Naive B cell (primary cell): Measurements from ENCODE around the gene NFAT5. TPM values are rescaled to one million over a fixed set of nuclear protein-coding genes. Genes with fewer than 3 reads are reported as not detected.

Source experiments
- ATAC-seq, 2 donors: fragments of 150-1000 bp; cut with Tn5 transposase; 2 replicates each; pipeline ENCODE4 v1.10.0; 2021; ENCODE audit warnings: low read depth in 2 of 2, mild to moderate bottlenecking in 2 of 2, moderate library complexity in 2 of 2
- DNase-seq: peaks from one replicate; pipeline ENCODE4 v3.0.0; 2022
- H3K27ac Mint-ChIP-seq, 6 donors: one replicate each; pipeline ENCODE4 v1.8.0; 2020 to 2022; ENCODE audit warnings: mild to moderate bottlenecking in 6 of 6, mixed read lengths in 6 of 6, moderate library complexity in 5 of 6, inconsistent platforms in 2 of 6
- H3K27me3 Mint-ChIP-seq, 3 donors: one replicate each; pipeline ENCODE4 v1.8.0; 2021 to 2022; ENCODE audit warnings: mixed read lengths in 3 of 3, mild to moderate bottlenecking in 1 of 3
- H3K36me3 Mint-ChIP-seq, 2 donors: one replicate each; pipeline ENCODE4 v1.8.0; 2020 to 2022; ENCODE audit warnings: mixed read lengths in 2 of 2, inconsistent platforms in 1 of 2, mild to moderate bottlenecking in 1 of 2
- H3K4me1 Mint-ChIP-seq, 3 donors: one replicate each; pipeline ENCODE4 v1.8.0; 2020 to 2022; ENCODE audit warnings: mixed read lengths in 3 of 3, inconsistent platforms in 1 of 3, mild to moderate bottlenecking in 1 of 3, moderate library complexity in 1 of 3
- H3K4me3 Mint-ChIP-seq, 8 donors: one replicate each; pipeline ENCODE4 v1.8.0; 2020 to 2022; ENCODE audit warnings: mild to moderate bottlenecking in 8 of 8, mixed read lengths in 8 of 8, moderate library complexity in 8 of 8, inconsistent platforms in 2 of 8
- H3K9me3 Mint-ChIP-seq, 7 donors: one replicate each; pipeline ENCODE4 v1.8.0; 2020 to 2022; ENCODE audit warnings: mixed read lengths in 7 of 7, mild to moderate bottlenecking in 5 of 7, inconsistent platforms in 2 of 7, moderate library complexity in 1 of 7
- polyA plus RNA-seq, 6 donors: library from polyadenylated mRNA; unstranded; fragments of 300-500 nt; fragmentation: Illumina TruSeq; gene quantifications; one replicate each; pipeline ENCODE4 v1.2.3, GENCODE V29; 2021; ENCODE audit warnings: low read depth in 6 of 6

NFAT5 gene
- polyA plus RNA-seq, 6 donors from 2014 or later, result 0.54 to 12.4 (median 9.0) TPM

DNA sequence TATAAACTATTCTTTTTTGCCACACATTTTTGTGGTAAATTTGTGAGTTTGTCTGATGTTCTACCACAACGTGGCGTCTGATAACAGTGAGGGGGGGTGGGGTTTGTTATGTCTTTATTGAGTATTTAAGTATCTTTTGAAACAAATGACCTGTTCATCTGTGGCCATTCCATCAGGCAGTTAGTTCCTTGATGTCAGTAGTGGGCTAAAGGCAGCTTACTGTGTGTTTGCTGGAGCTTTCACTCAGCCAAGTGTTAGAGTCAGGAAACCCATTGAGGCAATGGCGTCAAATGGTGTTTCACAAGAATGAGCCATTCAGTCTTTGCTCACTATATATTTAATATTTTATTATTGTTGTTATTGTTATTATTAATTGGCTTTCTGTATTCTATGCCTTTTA is 132.6 kb downstream of the NFAT5 start:
- DNase-seq, result no peak
- no peaks in the 10 kb centered on the region for H3K27me3 Mint-ChIP-seq
- no peaks in the 10 kb centered on the region for H3K9me3 Mint-ChIP-seq
- H3K4me1 Mint-ChIP-seq, result no peaks in the 10 kb centered on the region
- H3K27ac Mint-ChIP-seq, result peak overlapping the region in 2 of 6 donors; percentile 11 to 29
- H3K36me3 Mint-ChIP-seq, result peaks cover 8 to 12% of the 10 kb centered on the region in 2 donors
- ATAC-seq, result no peak
- no peak overlapping the region for H3K4me3 Mint-ChIP-seq

DNA sequence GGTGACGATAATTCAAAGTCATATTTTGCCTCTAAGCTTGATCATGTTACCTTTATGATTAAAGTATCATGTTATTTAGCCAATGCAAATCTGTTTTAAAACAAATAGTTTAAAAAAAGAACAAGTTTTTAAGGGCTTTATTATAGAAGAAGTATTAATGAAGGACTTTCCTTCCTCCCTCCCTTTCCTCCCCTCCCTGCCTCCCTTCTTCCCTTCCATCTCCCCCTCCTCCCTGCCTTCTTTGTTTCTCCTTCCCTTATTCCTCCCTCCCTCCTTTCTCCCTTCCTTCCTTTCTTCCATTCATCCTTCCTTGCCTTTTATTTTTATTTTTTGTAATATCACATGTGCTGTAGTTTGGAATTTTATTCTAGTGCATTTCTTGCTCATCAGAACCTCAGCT is 134.1 kb downstream of the NFAT5 start:
- H3K27me3 Mint-ChIP-seq, result no peaks in the 10 kb centered on the region

DNA sequence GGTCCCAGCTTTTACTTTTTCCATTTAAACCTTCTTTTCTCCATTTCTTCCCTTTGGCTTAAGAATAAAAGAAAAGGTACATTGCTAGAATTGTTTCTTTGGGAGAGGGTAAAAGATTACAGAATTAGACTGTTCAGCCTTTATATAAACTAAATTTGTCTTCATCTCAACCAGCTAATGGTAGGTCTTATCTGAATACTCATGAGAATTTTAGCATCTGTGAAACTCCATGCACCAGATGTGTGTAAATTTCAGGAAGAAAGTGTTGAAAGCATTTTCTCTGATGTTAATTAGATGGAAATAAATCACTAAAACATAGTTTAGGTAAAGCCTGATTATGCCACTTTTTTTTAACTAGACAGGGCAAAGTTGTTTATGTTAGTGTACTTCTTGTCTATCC is 135.7 kb downstream of the NFAT5 start:
- DNase-seq (no peak), ATAC-seq (no peak)
- Mint-ChIP-seq H3K36me3 (no peaks in the 10 kb centered on the region), H3K27me3 (no peaks in the 10 kb centered on the region), H3K9me3 (no peaks in the 10 kb centered on the region), H3K4me3 (no peak overlapping the region), H3K4me1 (no peaks in the 10 kb centered on the region), H3K27ac (no peak overlapping the region)

More for the DNA sequence above, 134.1 kb downstream of the NFAT5 start:
- ATAC-seq (no peak), DNase-seq (no peak)
- H3K4me1 Mint-ChIP-seq, result no peaks in the 10 kb centered on the region
- H3K36me3 Mint-ChIP-seq, result peaks cover 0 to 6% of the 10 kb centered on the region in 2 donors
- H3K4me3 Mint-ChIP-seq, result no peak overlapping the region
- no peaks in the 10 kb centered on the region for H3K9me3 Mint-ChIP-seq
- peak overlapping the region in 2 of 6 donors; percentile 48 to 93 for H3K27ac Mint-ChIP-seq

DNA sequence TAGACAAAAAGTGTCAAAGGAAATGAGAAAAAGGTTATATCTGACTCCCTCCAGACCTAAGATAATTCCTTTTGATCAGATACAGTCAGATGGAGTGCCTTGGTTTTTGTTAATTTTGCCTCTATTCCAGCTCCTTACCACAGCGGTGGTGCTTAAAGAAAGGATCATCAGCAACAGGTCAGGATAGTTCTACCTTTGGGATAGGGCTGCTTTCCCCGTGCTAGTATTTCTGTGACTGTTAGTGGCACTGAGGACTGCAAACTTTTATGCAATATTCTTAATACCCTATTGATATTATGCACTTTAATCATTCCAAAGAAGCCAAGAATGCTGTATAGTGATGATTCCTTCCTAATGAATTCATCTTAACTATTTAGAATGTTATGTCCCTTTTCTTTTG is 136.1 kb downstream of the NFAT5 start:
- no peak for ATAC-seq
- Mint-ChIP-seq H3K9me3 (no peaks in the 10 kb centered on the region), H3K4me3 (no peak overlapping the region), H3K4me1 (no peaks in the 10 kb centered on the region), H3K27me3 (no peaks in the 10 kb centered on the region), H3K27ac (no peak overlapping the region), H3K36me3 (no peaks in the 10 kb centered on the region)
- DNase-seq, result no peak

DNA sequence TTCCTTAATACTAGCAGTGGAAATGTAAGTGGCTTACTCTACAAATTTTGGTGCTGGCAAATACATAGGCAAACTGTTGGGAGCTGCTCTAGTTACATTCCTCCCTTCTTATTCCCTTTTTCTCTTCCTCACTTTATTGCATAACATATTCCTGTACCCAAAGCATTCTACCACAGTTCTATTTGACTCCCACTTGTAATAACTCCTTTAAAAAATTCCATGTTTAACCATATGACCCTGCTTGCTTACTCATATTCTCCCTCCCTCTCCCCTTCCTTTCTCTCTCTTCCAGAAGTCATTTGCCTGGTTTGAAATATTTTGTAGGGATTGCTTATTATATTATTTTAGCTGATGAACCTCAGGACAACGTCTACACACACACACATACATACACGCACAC is 137.9 kb downstream of the NFAT5 start:
- Mint-ChIP-seq H3K36me3 (no peaks in the 10 kb centered on the region), H3K4me1 (no peaks in the 10 kb centered on the region), H3K27me3 (no peaks in the 10 kb centered on the region), H3K9me3 (no peaks in the 10 kb centered on the region), H3K27ac (peak overlapping the region in 3 of 6 donors; percentile 3 to 74 (median 70)), H3K4me3 (no peak overlapping the region)
- no peak for DNase-seq
- no peak for ATAC-seq

DNA sequence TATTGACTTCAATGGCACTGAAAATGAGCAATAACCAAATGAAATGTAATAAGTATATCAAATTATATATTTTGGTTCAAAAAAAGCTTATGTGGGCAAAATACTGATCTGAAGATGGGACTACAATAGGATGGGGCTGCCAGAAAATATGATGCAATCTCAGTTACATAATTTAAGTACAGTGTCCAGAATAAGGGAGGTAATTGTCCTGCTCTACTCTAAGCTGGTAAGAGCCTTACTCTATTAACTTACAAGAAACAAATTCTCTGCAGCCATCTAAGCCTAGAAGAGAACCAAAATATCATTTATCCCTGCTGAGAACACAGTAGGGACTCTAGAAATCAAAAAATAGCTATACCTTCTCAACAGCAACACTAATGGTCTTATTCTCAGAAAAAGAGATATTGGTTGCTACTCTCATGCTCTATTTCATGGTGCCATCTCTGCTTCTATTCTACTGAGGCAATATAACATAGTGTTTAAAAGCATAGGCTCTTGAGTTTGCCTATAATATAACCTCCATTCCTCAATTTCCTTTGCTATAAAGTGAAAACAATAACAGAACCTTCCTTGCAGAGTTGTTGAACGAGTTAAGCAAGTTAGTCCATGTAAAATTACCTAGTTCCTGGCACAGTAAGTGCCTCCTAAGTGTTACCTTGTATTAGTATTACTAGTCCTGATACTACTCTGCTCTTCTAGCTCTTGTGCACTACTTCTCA is 140.6 kb downstream of the NFAT5 start:
- H3K36me3 Mint-ChIP-seq, result no peaks in the 10 kb centered on the region
- H3K4me1 Mint-ChIP-seq, result peaks cover 0 to 4% (median 0%) of the 10 kb centered on the region in 3 donors
- ATAC-seq, result no peak
- no peak for DNase-seq
- H3K9me3 Mint-ChIP-seq, result no peaks in the 10 kb centered on the region
- no peaks in the 10 kb centered on the region for H3K27me3 Mint-ChIP-seq
- H3K27ac Mint-ChIP-seq, result peak overlapping the region in 2 of 6 donors; percentile 28 to 64
- no peak overlapping the region for H3K4me3 Mint-ChIP-seq

DNA sequence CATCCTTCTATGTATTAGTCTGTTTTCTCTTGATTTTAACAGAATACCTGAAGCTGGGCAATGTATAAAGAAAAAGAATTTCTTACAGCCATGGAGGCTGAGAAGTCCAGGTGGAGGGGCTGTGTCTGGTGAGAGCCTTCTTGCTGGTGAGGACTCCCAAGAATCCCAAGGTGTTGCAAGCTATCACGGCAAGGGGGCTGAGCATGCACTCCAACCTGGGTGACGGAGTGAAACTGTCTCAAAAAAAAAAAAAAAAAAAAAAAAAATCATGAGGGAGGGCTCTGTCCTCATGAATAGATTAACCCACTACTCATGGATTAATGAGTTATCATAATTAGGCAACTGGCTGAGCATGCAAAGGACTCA is 141.2 kb downstream of the NFAT5 start:
- Mint-ChIP-seq H3K4me1 (peaks cover 0 to 4% (median 0%) of the 10 kb centered on the region in 3 donors), H3K36me3 (no peaks in the 10 kb centered on the region), H3K4me3 (no peak overlapping the region), H3K9me3 (no peaks in the 10 kb centered on the region), H3K27ac (peak overlapping the region in 1 of 6 donors; percentile 28), H3K27me3 (no peaks in the 10 kb centered on the region)
- ATAC-seq, result no peak
- no peak for DNase-seq

DNA sequence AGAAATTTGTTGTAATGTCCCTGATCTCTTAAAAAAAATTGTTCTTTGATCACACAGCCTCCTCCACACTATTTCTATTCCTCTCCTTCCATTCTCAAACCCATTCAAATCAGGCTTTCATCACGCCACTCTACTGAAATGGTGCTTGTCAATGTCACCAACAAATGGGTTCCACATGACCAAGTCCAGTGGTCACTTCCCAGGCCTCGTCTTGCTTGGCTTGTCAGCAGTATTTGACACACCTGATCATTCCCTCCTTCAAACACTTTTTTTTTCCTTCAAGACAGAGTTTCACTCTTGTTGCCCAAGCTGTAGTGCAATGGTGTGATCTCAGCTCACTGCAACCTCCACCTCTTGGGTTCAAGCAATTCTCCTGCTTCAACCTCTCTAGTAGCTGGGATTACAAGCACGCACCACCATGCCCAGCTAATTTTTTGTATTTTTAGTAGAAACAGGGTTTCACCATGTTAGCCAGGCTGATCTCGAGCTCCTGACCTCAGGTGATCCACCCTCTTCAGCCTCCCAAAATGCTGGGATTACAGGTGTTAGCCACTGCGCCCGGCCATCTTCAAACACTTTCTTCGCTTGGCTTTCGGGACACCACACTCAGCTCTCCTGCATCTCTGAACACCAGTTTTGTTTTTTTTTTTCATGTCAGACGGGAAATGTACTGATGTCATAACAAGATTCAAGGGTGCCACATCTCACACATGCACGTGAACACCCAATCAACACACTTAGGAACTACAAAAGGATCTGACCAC is 142.3 kb downstream of the NFAT5 start:
- peak overlapping the region in 1 of 8 donors; percentile 0 for H3K4me3 Mint-ChIP-seq
- no peaks in the 10 kb centered on the region for H3K36me3 Mint-ChIP-seq
- H3K27me3 Mint-ChIP-seq, result no peaks in the 10 kb centered on the region
- DNase-seq (no peak), ATAC-seq (no peak)
- peak overlapping the region in 2 of 6 donors; percentile 1 to 91 for H3K27ac Mint-ChIP-seq
- no peaks in the 10 kb centered on the region for H3K9me3 Mint-ChIP-seq
- H3K4me1 Mint-ChIP-seq, result peaks cover 0 to 4% (median 0%) of the 10 kb centered on the region in 3 donors

DNA sequence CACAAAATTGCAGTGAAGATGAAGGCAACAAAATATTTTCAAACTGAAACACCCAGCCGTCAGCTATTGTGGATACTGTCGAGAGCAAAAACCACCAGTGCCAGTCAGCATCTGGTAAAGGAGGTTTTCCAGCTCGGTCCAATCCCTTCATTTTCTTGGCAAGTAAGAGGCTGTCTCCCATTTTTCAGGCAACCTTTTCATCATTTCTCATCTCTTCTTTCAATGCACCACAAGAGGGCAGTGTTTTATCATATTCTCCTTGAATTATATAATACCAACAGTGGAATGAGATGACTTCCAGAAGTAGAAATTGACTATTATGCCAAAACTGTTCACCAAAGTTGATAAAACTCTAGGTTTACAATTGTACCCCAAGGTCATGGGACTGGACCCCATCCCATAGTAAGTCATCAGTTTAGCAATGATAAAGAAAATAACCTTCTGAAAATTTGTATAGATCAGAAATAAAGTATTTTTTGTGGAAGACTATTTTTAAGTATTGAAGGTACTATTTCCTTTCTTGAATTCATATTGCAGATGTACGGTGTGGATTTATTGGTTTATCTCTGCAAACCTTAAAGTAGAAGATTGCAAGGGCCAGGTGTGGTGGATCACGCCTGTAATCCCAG is 143.8 kb downstream of the NFAT5 start:
- no peaks in the 10 kb centered on the region for H3K9me3 Mint-ChIP-seq

DNA sequence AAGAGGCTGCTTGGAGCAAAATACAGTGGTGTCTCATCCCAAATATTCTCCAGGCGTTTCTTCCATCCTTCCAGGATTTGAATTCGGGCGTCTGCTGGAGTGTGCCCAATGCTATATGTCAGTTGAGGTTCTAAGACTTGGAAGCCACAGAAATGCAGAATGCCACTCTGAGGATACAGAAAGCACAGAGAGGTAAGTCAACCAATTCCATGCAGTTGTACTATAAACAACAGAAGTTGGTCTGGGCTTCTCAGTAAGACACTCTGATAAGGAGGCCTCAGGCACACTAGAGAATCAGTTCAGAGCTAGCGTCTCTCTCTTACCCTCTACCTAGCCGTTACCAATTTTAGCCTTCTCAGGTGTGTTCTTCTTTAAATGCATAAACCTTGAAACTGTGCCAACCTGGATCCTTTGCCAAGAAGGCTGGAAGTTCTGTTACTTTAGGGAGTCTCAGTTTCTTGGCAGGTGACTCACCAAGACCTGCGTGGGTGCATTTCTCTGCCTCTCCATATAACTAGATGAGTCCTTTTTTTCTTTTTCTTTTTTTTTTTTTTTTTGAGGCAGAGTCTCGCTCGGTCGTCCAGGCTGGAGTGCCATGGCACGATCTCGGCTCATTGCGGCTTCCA is 145.5 kb downstream of the NFAT5 start:
- Mint-ChIP-seq H3K27me3 (no peaks in the 10 kb centered on the region), H3K4me1 (peaks cover 0 to 4% (median 0%) of the 10 kb centered on the region in 3 donors), H3K36me3 (no peaks in the 10 kb centered on the region), H3K27ac (peak overlapping the region in 1 of 6 donors; percentile 22), H3K4me3 (no peak overlapping the region), H3K9me3 (no peaks in the 10 kb centered on the region)
- no peak for DNase-seq
- no peak for ATAC-seq

More for the DNA sequence above, 143.8 kb downstream of the NFAT5 start:
- ATAC-seq, result peak in 1 of 2 donors; percentile 46
- H3K27ac Mint-ChIP-seq, result peak overlapping the region in 2 of 6 donors; percentile 31 to 51
- no peaks in the 10 kb centered on the region for H3K27me3 Mint-ChIP-seq
- peak; percentile 39 for DNase-seq
- H3K4me1 Mint-ChIP-seq, result peaks cover 0 to 4% (median 0%) of the 10 kb centered on the region in 3 donors
- no peaks in the 10 kb centered on the region for H3K36me3 Mint-ChIP-seq
- no peak overlapping the region for H3K4me3 Mint-ChIP-seq

DNA sequence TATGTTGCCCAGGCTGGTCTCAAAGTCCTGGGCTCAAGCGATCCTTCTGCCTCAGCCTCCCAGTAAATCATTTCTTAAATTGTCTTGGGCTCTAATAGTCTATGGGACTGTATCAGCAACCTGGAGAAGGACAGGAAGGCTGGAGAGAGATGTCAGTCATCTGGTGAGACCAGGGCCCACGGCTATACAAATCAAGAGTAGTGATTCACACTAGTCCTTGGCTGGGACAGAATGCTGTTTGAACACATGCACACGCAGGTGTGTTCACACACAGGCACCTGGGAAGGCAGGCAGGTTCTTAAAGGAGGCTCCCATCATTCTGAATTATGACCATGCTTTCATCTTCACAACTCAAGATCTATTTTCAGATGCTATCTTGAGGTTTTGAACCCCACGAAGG is 146.5 kb downstream of the NFAT5 start:
- Mint-ChIP-seq H3K36me3 (no peaks in the 10 kb centered on the region), H3K9me3 (no peaks in the 10 kb centered on the region), H3K27me3 (no peaks in the 10 kb centered on the region), H3K4me3 (no peak overlapping the region), H3K27ac (no peak overlapping the region), H3K4me1 (peaks cover 0 to 4% (median 0%) of the 10 kb centered on the region in 3 donors)
- ATAC-seq, result no peak
- DNase-seq, result no peak

DNA sequence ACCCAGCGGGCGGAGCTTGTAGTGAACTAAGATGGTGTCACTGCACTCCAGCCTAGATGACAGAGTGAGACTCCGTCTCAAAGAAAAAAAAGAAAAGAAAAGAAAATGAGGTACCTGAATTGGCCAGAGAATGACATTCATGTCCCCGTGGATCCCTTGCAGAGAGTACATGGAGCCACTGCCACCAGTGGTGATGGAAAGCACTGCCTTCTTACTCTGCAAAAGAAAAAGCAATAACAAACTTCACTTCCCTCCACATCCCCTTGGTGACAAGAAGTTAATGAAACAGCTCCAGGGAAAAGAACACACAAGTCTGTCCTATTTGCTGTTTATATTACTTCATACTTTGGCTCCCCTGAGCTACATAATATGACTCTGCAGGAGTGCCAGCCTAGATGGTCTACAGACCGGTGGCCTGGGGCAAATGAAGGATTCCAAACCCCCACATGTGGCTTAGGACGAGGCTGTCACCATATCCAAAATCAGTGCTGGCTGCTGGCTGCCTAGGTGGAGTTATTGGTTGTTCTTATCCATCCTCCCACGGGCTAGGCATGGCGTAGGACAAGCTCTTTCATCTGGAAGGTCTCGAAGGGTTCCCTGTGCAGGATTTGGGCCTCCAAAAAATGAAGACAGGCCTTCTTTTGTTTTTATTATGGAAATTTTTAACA is 147.3 kb downstream of the NFAT5 start:
- H3K4me1 Mint-ChIP-seq, result peaks cover 0 to 4% (median 0%) of the 10 kb centered on the region in 3 donors
- no peaks in the 10 kb centered on the region for H3K27me3 Mint-ChIP-seq
- H3K27ac Mint-ChIP-seq, result no peak overlapping the region
- DNase-seq (no peak), ATAC-seq (no peak)
- H3K36me3 Mint-ChIP-seq, result no peaks in the 10 kb centered on the region
- no peaks in the 10 kb centered on the region for H3K9me3 Mint-ChIP-seq
- H3K4me3 Mint-ChIP-seq, result no peak overlapping the region

DNA sequence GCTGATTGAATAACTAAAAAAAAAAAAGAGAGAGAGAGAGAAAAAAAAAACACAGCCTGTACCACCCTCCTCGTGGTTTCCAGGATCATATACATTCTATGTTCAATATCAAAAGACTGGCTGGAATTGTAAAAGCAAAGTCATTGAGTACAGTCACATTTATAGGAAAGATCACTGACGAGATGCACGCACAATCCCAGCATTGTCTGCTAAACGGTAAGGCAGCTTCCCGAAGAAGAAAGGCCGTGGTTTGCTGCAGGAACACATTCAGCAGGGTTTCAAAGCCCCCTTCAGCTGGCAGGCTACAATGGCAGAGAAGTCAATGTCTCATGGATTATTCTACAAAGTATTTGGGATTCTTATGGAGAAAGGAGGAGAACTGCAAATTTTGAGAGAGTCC is 151.3 kb downstream of the NFAT5 start:
- DNase-seq (no peak), ATAC-seq (no peak)
- Mint-ChIP-seq H3K27me3 (no peaks in the 10 kb centered on the region), H3K36me3 (no peaks in the 10 kb centered on the region), H3K9me3 (peaks cover 0 to 2% (median 0%) of the 10 kb centered on the region in 7 donors), H3K27ac (no peak overlapping the region), H3K4me3 (no peak overlapping the region), H3K4me1 (no peaks in the 10 kb centered on the region)
